Hematopoietic multipotent progenitor cell treated with erythropoietin and hydrocortisone succinate and interleukin-3 and kit ligand, for 8 days (in vitro differentiated cells): Measurements from ENCODE around the gene ANKFN1.
"Not testable (repeated sequence)": the region's sequence is repeated elsewhere in the genome, so short reads cannot be mapped to it uniquely, and the experiment has no call there.

Source experiments
- DNase-seq: peaks from one replicate; pipeline ENCODE4 v3.0.0-alpha.2; 2015

The ANKFN1 gene

GRCh38 chr17:56359518-56359917, 206.2 kb downstream of the ANKFN1 start:
- DNase-seq = no peak

DNA sequence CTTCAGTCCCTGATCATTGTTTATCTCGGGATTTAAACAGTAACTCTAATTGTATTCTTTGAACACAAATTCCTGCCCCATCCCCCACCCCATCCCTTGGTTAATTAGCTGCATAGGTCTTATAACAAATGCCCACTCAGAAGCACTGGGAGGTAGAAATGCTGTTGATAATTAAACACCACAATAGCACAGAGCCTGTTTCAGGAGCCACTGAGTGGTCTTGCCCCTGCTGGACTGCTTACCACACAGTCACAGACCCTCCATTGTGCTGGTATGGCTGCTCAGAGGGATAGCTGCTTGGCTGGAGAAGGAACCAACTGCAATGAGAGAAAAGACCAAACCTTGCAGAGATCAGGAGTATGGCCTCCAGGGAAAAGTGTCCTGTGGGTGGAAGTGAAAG, 214.1 kb downstream of the ANKFN1 start:
- DNase-seq = no peak

DNA sequence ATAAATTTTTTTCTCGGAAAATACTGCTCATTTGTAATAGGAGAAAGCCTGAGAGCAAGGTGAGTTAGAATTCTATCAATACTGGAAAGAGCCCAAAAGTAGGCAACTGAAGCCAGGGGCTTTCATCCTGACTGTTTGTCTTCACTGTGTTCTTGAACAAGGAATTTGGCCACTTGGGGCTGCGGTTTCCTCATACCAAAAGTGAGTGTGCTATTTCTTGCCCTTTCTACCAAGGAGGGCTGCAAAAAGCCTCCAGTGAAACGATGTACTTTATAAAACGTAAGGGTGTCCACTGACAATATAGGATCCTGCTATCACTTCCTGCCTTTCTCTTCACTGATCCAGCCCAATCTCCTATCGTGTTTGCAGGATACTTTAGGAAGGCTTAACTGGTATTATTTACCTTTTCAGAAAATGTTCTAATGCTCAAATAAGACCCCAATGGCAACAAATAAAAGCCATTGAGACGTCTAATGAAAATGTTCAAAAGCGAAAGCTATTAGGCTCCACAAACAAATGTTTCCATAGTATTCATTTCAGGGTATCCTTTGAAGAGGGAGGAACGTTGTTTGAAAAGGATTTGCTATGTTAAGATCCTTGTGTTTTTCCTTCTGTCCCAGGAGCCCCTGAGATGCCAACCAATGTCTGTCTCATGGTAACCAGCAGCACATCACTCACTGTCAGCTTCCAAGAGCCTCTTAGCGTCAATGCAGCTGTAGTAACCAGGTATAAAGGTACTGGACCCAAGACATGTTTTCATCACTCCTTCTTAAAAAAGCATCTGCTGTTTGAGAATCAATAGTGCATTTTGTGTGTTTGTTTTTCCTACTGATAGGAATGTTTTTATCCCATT, 220.9 kb downstream of the ANKFN1 start:
- DNase-seq = no peak

DNA sequence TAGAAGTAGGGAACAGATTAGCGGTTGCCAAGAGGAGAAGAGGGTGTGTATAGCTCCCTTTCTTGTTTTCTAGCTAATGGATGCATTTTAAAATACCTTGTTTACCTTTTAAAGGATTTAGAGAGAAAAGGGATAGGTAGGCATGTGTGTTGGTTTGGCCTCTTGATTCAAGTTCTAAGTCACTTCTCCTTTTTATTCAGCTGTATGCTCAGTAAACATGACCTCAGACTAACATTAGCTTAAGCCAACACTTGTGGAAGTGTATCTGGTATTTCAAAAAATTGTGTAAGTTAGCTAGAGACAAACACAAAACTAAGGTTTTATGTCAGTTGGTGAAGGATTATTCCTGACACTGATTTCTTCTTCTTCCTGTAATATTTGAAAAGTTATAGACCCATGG, 236.1 kb downstream of the ANKFN1 start:
- DNase-seq = no peak

- DNase-seq = no peak
These were observed 239.0 kb downstream of the ANKFN1 start for GRCh38 chr17:56392321-56392720.

GRCh38 chr17:56393156-56393555, 239.9 kb downstream of the ANKFN1 start:
- DNase-seq = no peak

DNA sequence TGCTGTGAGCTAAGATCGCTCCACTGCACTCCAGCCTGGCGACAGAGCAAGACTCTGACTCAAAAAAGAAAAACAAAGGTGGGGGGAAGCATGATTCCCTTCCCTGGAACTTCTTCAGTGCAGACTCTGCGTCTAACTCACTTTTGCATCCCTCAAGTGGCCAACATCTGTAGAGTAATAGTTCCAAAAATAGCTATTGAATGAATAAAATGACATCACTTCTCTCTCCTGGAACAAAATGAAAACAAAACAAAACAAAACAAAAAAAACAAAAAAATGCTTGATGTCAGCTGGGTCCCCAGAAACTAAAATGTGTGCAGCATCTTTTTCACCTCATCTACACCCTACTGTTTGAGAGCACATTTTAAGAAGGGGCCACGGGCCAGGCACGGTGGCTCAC, 242.5 kb downstream of the ANKFN1 start:
- DNase-seq = no peak

DNA sequence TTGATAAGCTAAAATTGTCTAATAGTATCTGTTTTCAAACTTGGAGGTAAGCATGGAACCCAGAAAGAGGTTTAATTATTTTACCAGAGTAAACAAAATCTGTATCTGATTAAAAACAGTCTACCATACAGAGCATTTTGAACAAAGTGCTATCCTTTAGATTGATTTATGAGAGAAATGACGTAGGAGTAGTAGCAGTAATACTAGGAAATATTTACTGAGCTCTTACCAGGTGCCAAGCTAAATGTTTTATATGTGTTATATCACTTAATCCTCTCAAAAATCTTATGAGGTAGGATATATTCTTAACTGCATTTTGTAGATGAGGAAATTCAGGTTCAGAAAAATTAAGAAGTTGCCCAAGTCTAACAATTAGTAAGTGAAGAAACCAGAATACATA, 253.8 kb downstream of the ANKFN1 start:
- DNase-seq = no peak

GRCh38 chr17:56412356-56412755, 259.1 kb downstream of the ANKFN1 start:
- not testable (repeated sequence) for DNase-seq

DNA sequence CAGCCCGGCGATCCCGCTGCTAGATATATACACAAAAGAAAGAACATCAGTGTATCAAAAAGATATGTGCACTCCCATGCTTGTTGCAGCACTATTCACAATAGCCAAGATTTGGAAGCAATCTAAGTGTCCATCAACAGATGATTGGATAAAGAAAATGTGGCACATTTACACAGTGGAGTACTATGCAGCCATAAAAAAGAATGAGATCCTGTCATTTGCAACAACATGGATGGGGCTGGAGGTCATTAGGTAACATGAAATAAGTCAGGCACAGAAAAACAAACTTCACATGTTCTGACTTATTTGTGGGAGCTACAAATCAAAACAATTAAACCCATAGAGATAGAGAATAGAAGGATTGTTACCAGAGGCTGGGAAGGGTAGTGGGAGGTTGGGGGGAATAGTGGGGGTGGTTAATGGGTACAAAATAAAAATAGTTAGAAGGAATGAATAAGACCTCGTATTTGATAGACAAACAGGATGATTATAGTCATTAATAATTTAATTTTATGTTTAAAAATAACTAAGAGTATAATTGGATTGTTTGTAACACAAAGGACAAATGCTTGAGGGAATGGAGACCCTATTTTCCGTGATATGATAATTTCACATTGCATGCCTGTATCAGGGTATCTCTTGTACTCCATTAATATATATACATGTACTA, 263.5 kb downstream of the ANKFN1 start:
- no peak for DNase-seq

DNA sequence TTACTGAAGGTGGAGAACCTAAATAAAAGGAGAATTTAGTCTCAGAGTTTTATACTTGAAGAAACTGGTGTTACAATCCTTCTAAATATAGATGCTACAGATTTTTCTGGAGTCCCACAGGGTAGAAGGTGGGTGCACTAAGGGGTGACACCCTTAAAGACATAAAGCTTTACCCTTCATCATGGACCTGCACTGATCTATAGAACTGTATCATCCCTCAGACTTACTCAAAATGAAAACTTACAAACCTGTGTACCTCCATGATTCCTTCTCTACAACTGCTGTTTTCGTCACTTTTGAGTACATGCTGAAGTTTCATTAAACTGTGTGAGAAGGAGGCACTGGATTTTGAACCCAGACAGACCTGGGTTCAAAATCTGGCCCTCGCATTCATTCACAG, 270.7 kb downstream of the ANKFN1 start:
- DNase-seq = no peak

DNA sequence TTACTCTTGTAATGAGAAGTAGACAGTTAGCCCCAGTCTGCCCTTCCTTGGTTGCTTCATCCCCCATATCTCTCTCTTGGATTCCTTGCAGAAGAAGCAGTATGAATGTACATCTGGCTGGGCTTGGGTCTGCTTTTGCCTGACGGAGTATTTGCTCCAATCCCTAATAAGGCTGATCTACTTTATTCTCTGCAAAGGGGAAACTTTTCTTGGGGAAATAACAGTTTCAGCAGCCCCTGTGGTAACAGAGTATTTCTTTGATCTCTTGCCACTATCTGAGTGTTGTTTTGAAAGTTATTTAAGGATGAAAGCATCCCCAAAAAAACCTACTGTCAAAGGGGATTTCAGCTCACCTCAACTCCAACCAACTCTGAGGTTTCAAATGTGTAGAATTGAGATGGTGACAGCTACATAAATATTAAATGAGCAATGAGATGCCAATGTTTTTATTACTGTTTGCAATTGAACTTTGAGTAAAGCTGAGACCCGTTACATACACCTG, 271.3 kb downstream of the ANKFN1 start:
- DNase-seq = no peak

DNA sequence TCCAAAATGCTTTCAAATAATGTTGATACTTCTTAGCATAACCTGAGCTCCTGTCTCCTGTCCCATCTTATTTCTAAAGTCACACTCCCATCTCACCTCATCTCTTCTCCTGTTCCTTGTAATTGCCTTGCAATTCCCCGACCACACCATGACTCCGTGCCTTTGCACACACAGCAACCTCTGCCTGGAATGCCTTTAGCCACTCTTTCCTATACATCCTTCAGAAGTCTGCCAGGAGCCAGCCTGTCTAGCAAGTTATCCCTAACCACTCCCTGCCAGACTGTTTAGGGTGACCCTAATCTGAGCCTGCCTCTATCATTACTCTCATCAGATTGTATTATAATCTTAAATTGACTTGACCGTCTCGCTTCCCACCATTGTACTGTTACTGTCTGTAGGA, 272.2 kb downstream of the ANKFN1 start:
- no peak for DNase-seq

DNA sequence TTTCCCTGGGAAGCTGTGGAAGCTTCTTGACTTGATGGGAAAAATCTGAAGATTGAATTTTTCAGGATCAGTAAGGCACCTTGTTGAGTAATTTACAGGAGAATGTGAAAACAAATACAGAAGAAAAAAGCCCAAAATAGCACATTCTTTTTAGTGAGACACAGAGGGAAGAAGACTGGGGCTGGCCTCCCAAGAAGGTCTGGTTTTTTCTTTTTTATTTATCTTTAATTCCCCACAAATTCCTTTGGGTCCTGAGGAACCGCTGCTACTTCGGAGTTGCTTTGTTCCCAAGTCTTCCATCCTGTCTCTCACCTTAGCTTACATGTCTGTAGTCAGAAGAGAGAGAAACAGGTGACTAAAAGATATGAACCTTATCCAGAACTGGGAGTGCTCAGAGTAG, 273.6 kb downstream of the ANKFN1 start:
- no peak for DNase-seq

- DNase-seq = no peak
These were observed 278.5 kb downstream of the ANKFN1 start for GRCh38 chr17:56431736-56432135.

GRCh38 chr17:56432443-56432842, 279.2 kb downstream of the ANKFN1 start:
- DNase-seq = no peak

GRCh38 chr17:56434610-56435009, 281.3 kb downstream of the ANKFN1 start:
- no peak for DNase-seq

GRCh38 chr17:56436142-56436541, 282.9 kb downstream of the ANKFN1 start:
- no peak for DNase-seq

DNA sequence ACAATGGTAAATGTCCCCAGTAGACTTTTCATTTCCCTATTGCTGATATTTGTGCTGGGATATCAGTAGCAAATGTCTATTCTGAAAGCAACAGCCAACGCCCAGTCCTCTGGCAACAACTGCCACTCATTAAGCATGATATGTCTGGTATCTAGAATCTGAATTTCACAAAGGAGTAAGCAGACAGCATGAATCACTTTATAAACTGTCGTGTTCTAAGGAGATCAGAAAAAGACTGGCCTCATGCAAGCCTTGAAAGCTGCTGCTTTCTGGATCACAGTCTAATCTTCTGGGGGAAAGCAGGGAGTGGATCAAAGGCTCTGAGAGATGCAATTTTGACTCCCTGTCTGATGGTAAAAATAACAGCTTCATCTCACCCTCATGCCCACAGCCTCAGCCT, 287.1 kb downstream of the ANKFN1 start:
- no peak for DNase-seq

DNA sequence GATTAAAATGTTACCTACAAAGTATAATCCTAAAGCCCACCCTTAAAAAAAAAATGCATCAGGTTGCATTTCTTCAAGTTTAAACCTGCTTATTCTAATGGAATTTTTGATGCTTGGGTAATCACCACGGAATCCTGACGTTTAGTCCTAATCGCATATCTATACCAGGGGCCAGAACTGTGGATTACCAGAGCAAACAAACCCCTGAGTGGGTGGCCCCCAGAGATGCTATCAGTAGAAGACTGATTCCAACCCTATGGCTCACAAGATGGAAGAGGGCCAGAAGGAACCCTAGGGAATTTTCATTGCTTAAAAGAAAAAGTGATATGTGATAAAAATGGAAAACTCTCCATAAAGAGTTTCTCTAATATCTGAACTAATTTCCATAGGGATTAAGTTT, 288.0 kb downstream of the ANKFN1 start:
- no peak for DNase-seq

- DNase-seq = no peak
These were observed 292.6 kb downstream of the ANKFN1 start for GRCh38 chr17:56445692-56446411.

DNA sequence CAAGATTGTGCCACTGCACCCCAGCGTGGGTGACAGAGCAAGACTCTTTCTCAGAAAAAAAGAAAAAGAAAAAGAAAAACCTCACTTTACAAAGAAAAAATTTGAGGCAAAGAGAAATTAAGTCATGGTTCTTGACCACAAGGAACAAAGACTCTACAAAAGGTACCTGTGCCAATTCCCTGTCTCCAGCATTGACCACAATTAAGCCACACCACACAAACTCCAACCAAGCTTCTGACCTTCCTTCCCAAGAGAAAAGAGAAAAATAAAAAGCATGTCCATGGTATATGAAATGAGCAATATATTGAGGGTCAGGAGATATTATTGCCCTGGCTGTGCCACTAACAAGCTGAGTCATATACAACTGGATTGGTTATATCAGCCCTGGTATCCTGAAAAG, 293.9 kb downstream of the ANKFN1 start:
- no peak for DNase-seq

- DNase-seq = no peak
These were observed 295.1 kb downstream of the ANKFN1 start for GRCh38 chr17:56448371-56448770.

- no peak for DNase-seq
These were observed 295.9 kb downstream of the ANKFN1 start for GRCh38 chr17:56449176-56449575.
